ENCODE data around the gene FBXL19. TPM values are rescaled to one million over a fixed set of nuclear protein-coding genes. Genes with fewer than 3 reads are reported as not detected.

The FBXL19 gene
- total and polyA plus RNA-seq, 9 of the 15 experiments (the other 6 are each of a cell fraction or from before 2014, with no cell fraction given): 0.13 to 48.0 (median 13.5) TPM; not detected in 1

- TF ChIP-seq ELK3 (CRISPR knock-in tag; IDR thresholded peaks at IDR 0.05): no peak
- TF ChIP-seq SMAD3 (CRISPR knock-in tag; conservative IDR thresholded peaks at IDR 0.05): no peak
- no peak for TF ChIP-seq RBM17 (IDR thresholded peaks at IDR 0.05; ENCODE audit: borderline replicate concordance, low read depth, low read length)
- TF ChIP-seq ATF1 (CRISPR knock-in tag; IDR thresholded peaks at IDR 0.05): no peak
- peak; percentile 60 for TF ChIP-seq ATF1 (tag; IDR thresholded peaks at IDR 0.05)
- no peak for TF ChIP-seq KLF10 (CRISPR knock-in tag; IDR thresholded peaks at IDR 0.05)
- TF ChIP-seq SRSF3 (IDR thresholded peaks at IDR 0.05; ENCODE audit: insufficient read depth, low read length): no peak
- TF ChIP-seq ZNF316 (IDR thresholded peaks at IDR 0.05): no peak
- TF ChIP-seq WHSC1 (IDR thresholded peaks at IDR 0.05; ENCODE audit: low read length): no peak
- TF ChIP-seq HIVEP1 (CRISPR knock-in tag; IDR thresholded peaks at IDR 0.05): no peak
- TF ChIP-seq IFI16 (CRISPR knock-in tag; IDR thresholded peaks at IDR 0.05): no peak
- no peak for TF ChIP-seq NR1H2 (CRISPR knock-in tag; IDR thresholded peaks at IDR 0.05)
- no peak for TF ChIP-seq PML (IDR thresholded peaks at IDR 0.05; ENCODE audit: low read length)
- TF ChIP-seq DIDO1 (tag; IDR thresholded peaks at IDR 0.05; ENCODE audit: low read depth): no peak
- TF ChIP-seq CBX1 (IDR thresholded peaks at IDR 0.05; ENCODE audit: low read depth): no peak
- peak; percentile 51 for TF ChIP-seq RBM25 (IDR thresholded peaks at IDR 0.05; ENCODE audit: low read depth, low read length, severe bottlenecking)
- no peak for TF ChIP-seq RHOXF2B (CRISPR knock-in tag; conservative IDR thresholded peaks at IDR 0.05)
- no peak for TF ChIP-seq E4F1 (CRISPR knock-in tag; IDR thresholded peaks at IDR 0.05; ENCODE audit: borderline replicate concordance)
- TF ChIP-seq CC2D1A (IDR thresholded peaks at IDR 0.05): no peak
- TF ChIP-seq ZNF197 (CRISPR knock-in tag; IDR thresholded peaks at IDR 0.05; ENCODE audit: low read depth): 0 out of 2 replicates have a peak, but pooled peaks have one; percentile 42
- no peak for TF ChIP-seq RBM22 (IDR thresholded peaks at IDR 0.05; ENCODE audit: low read depth, low read length, poor library complexity, severe bottlenecking)
- TF ChIP-seq ZNF551 (CRISPR knock-in tag; IDR thresholded peaks at IDR 0.05): no peak
- TF ChIP-seq LCOR (CRISPR knock-in tag; IDR thresholded peaks at IDR 0.05): no peak
- TF ChIP-seq BRD4 (IDR thresholded peaks at IDR 0.05): peak; percentile 63; the same call in 1 of the 2 replicates
- TF ChIP-seq PURB (CRISPR knock-in tag; IDR thresholded peaks at IDR 0.05; ENCODE audit: low read depth): no peak
- peak; percentile 78 for TF ChIP-seq BCOR (IDR thresholded peaks at IDR 0.05)
- no peak for TF ChIP-seq ZNF655 (CRISPR knock-in tag; IDR thresholded peaks at IDR 0.05)
- no peak for TF ChIP-seq ZEB2 (IDR thresholded peaks at IDR 0.05)
Observed at GRCh38 chr16:30996324-30996984, 73.1 kb downstream of the FBXL19 start (continued).

All from K562 (cell line).